HEK293T (cell line): ENCODE measurements around the gene HSD17B8.

Source experiments
- CTCF ChIA-PET: fragments of 350-600 bp; formaldehyde crosslinking; extraction: SDS; loops from one replicate; lab custom pipeline; 2021; ENCODE audit warnings: antibody characterized with exemption, inconsistent platforms; lab: Yijun Ruan, JAX
- POLR2A ChIA-PET: fragments of 350-600 bp; formaldehyde crosslinking; extraction: SDS; loops from one replicate; lab custom pipeline; 2020; ENCODE audit warnings: antibody characterized with exemption, inconsistent platforms; lab: Yijun Ruan, JAX
- DNase-seq: peaks from one replicate; pipeline ENCODE4 v3.0.0; 2012; ENCODE audit warnings: mixed read lengths; ENCODE audit errors: extremely low spot score
- ARNT ChIP-seq: fragments of 450-650 bp; IDR thresholded peaks from 2 replicates; pipeline ENCODE4 v1.6.1; 2017; ENCODE audit warnings: mild to moderate bottlenecking
- BHLHE40 ChIP-seq: fragments of 450-650 bp; IDR thresholded peaks from 2 replicates; pipeline ENCODE4 v1.6.1; 2016; ENCODE audit warnings: mild to moderate bottlenecking, moderate library complexity, borderline replicate concordance
- CTBP1 ChIP-seq: fragments of 450-650 bp; IDR thresholded peaks from 2 replicates; pipeline ENCODE4 v1.6.1; 2016; ENCODE audit warnings: borderline replicate concordance
- ELF4 ChIP-seq: fragments of 450-650 bp; IDR thresholded peaks from 2 replicates; pipeline ENCODE4 v1.6.1; 2017; ENCODE audit warnings: antibody characterized with exemption
- FOXA1 ChIP-seq: fragments of 450-650 bp; IDR thresholded peaks from 2 replicates; pipeline ENCODE4 v1.6.1; 2016; ENCODE audit warnings: mild to moderate bottlenecking
- FOXK2 ChIP-seq: fragments of 450-650 bp; IDR thresholded peaks from 2 replicates; pipeline ENCODE4 v1.6.1; 2016; ENCODE audit warnings: mild to moderate bottlenecking
- FOXM1 ChIP-seq: fragments of 450-650 bp; IDR thresholded peaks from 2 replicates; pipeline ENCODE4 v1.6.1; 2017; ENCODE audit warnings: mild to moderate bottlenecking, borderline replicate concordance
- HDGF ChIP-seq: fragments of 450-650 bp; IDR thresholded peaks from 2 replicates; pipeline ENCODE4 v1.6.1; 2017; ENCODE audit warnings: antibody characterized with exemption, borderline replicate concordance
- L3MBTL2 ChIP-seq: fragments of 450-650 bp; conservative IDR thresholded peaks from 2 replicates; pipeline ENCODE4 v1.6.1; 2016; ENCODE audit warnings: mild to moderate bottlenecking
- LEF1 ChIP-seq: fragments of 450-650 bp; IDR thresholded peaks from 2 replicates; pipeline ENCODE4 v1.6.1; 2017; ENCODE audit warnings: mild to moderate bottlenecking, borderline replicate concordance
- NFRKB ChIP-seq: fragments of 450-650 bp; IDR thresholded peaks from 2 replicates; pipeline ENCODE4 v1.6.1; 2016; ENCODE audit warnings: mild to moderate bottlenecking, moderate library complexity
- PKNOX1 ChIP-seq: fragments of 450-650 bp; IDR thresholded peaks from 2 replicates; pipeline ENCODE4 v1.6.1; 2016
- SP1 ChIP-seq: fragments of 450-650 bp; IDR thresholded peaks from 2 replicates; pipeline ENCODE4 v1.6.1; 2017
- SUZ12 ChIP-seq: fragments of 450-650 bp; IDR thresholded peaks from 2 replicates; pipeline ENCODE4 v1.6.1; 2016; ENCODE audit warnings: mild to moderate bottlenecking
- TARDBP ChIP-seq: fragments of 450-650 bp; IDR thresholded peaks from 2 replicates; pipeline ENCODE4 v1.6.1; 2016
- ZNF384 ChIP-seq: fragments of 450-650 bp; IDR thresholded peaks from 2 replicates; pipeline ENCODE4 v1.6.1; 2016

Gene HSD17B8

GRCh38 chr6:33161354-33162331, 42.8 kb upstream of the HSD17B8 start:
- peak; percentile 89 for DNase-seq
- peak; percentile 82 for TF ChIP-seq L3MBTL2
- TF ChIP-seq ELF4: no peak
- TF ChIP-seq NFRKB: no peak
- ChIA-PET CTCF (interaction anchor here (0.6 to 1.8 kb wide), 4 partner anchors 12 to 87 kb away, joined by 3 to 6 read pairs (median 4); no protein-coding TSS in a partner anchor), POLR2A (interaction anchor here (1.1 to 2.0 kb wide), 5 partner anchors 8 to 88 kb away, joined by 3 to 7 read pairs (median 5); partner anchors contain the start of gene RING1)

DNA sequence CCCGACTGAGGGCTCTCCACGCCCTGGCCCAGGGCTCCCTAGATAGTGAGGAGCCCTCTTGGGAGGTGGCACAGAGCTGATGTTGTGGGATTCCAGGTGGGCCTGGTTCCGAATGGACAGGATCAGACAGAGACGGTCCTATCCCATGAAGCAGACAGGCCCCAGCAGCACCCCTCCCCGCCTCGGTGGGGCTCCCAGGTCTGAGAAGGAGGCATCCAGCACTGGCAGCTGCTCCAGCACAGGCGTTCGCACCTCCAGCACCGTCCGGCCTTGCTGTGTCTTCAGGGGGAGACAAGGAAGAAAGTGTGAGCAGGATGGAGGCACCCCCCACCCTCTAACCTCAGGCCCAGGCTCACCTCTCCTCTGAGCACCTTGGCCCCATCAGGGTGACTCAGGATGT, 40.9 kb upstream of the HSD17B8 start:
- CTCF ChIA-PET: no interaction called here

GRCh38 chr6:33164176-33164575, 40.3 kb upstream of the HSD17B8 start:
- ChIA-PET CTCF (no interaction called here), POLR2A (interaction anchor here (0.7 to 1.6 kb wide), 3 partner anchors 36 to 107 kb away, joined by 3 to 6 read pairs (median 4); partner anchors contain the start of genes RING1, RPS18 and VPS52)
- TF ChIP-seq CTBP1 (no peak), FOXA1 (no peak), SUZ12 (no peak), FOXK2 (no peak), NFRKB (no peak), BHLHE40 (no peak), SP1 (no peak)
- DNase-seq: no peak

More for the DNA sequence above, 40.9 kb upstream of the HSD17B8 start:
- no peak for DNase-seq
- POLR2A ChIA-PET: interaction anchor here (0.9 to 1.6 kb wide), 2 partner anchors 45 to 108 kb away, joined by 4 to 6 read pairs; partner anchors contain the start of genes RING1, RPS18 and VPS52
- TF ChIP-seq BHLHE40 (no peak), CTBP1 (no peak), FOXK2 (no peak), SP1 (no peak), L3MBTL2 (no peak), ZNF384 (no peak)

- CTCF ChIA-PET: no interaction called here
- POLR2A ChIA-PET: interaction anchor here (0.7 to 1.6 kb wide), 3 partner anchors 35 to 107 kb away, joined by 3 to 4 read pairs (median 3); partner anchors contain the start of genes RING1, RPS18 and VPS52
These were observed 39.6 kb upstream of the HSD17B8 start for GRCh38 chr6:33164665-33165373.

GRCh38 chr6:33165581-33166258, 38.7 kb upstream of the HSD17B8 start:
- CTCF ChIA-PET: no interaction called here
- POLR2A ChIA-PET: interaction anchor here (1.0 kb wide), 1 partner anchor 106 kb away, joined by 3 read pairs; the partner anchor contains the start of genes RPS18 and VPS52

More at GRCh38 chr6:33164665-33165373, 39.6 kb upstream of the HSD17B8 start:
- no peak for DNase-seq
- no peak for TF ChIP-seq ELF4
- no peak for TF ChIP-seq FOXM1
- TF ChIP-seq NFRKB: no peak
- TF ChIP-seq BHLHE40: no peak
- no peak for TF ChIP-seq PKNOX1
- TF ChIP-seq CTBP1: no peak
- no peak for TF ChIP-seq ZNF384
- no peak for TF ChIP-seq FOXA1
- no peak for TF ChIP-seq FOXK2
- TF ChIP-seq LEF1: no peak
- no peak for TF ChIP-seq HDGF
- no peak for TF ChIP-seq SUZ12
- no peak for TF ChIP-seq ARNT

More at GRCh38 chr6:33165581-33166258, 38.7 kb upstream of the HSD17B8 start:
- DNase-seq: no peak
- no peak for TF ChIP-seq NFRKB
- TF ChIP-seq SUZ12: no peak
- no peak for TF ChIP-seq FOXM1
- TF ChIP-seq ELF4: no peak
- no peak for TF ChIP-seq ARNT
- no peak for TF ChIP-seq PKNOX1
- no peak for TF ChIP-seq LEF1
- TF ChIP-seq L3MBTL2: no peak
- TF ChIP-seq CTBP1: no peak
- TF ChIP-seq HDGF: no peak
- TF ChIP-seq BHLHE40: no peak
- TF ChIP-seq ZNF384: no peak
- no peak for TF ChIP-seq FOXA1
- TF ChIP-seq FOXK2: no peak
- no peak for TF ChIP-seq SP1
- TF ChIP-seq TARDBP: no peak
